Measurements from ENCODE around the gene RPS6KC1. TPM values are rescaled to one million over a fixed set of nuclear protein-coding genes. Genes with fewer than 3 reads are reported as not detected.
A peak's percentile ranks its signal among the peaks of the same experiment; 100 is the strongest.

RPS6KC1 gene
- total RNA-seq, 1 donor from 2014 or later, result 12.9 TPM

- DNase-seq (ENCODE audit: low read depth), result no peak
- Histone ChIP-seq H3K36me3 (ENCODE audit: control insufficient read depth, insufficient read depth, low read length) (no peaks in the 10 kb centered on the region), H3K4me3 (ENCODE audit: low read depth, low read length) (no peak overlapping the region), H3K27me3 (ENCODE audit: control insufficient read depth, insufficient read depth, low read length) (no peaks in the 10 kb centered on the region)
- no peak for FAIRE-seq
- no peak for TF ChIP-seq CTCF (IDR thresholded peaks at IDR 0.05; ENCODE audit: insufficient read depth, low read length, severe bottlenecking)
Observed at GRCh38 chr1:213124590-213124989, 73.5 kb downstream of the RPS6KC1 start.

GRCh38 chr1:213125643-213126042 lies 74.6 kb downstream of the RPS6KC1 start:
- TF ChIP-seq CTCF (IDR thresholded peaks at IDR 0.05; ENCODE audit: insufficient read depth, low read length, severe bottlenecking), result no peak
- DNase-seq (ENCODE audit: low read depth) (no peak), FAIRE-seq (no peak)
- H3K27me3 ChIP-seq (ENCODE audit: control insufficient read depth, insufficient read depth, low read length), result no peaks in the 10 kb centered on the region
- H3K4me3 ChIP-seq (ENCODE audit: low read depth, low read length), result no peak overlapping the region
- H3K36me3 ChIP-seq (ENCODE audit: control insufficient read depth, insufficient read depth, low read length), result no peaks in the 10 kb centered on the region

- H3K27me3 ChIP-seq (ENCODE audit: control insufficient read depth, insufficient read depth, low read length), result no peaks in the 10 kb centered on the region
- no peak overlapping the region for H3K4me3 ChIP-seq (ENCODE audit: low read depth, low read length)
- TF ChIP-seq CTCF (IDR thresholded peaks at IDR 0.05; ENCODE audit: insufficient read depth, low read length, severe bottlenecking), result no peak
- no peaks in the 10 kb centered on the region for H3K36me3 ChIP-seq (ENCODE audit: control insufficient read depth, insufficient read depth, low read length)
- no peak for FAIRE-seq
- peak; percentile 59 for DNase-seq (ENCODE audit: low read depth)
Observed at GRCh38 chr1:213127074-213127473, 76.0 kb downstream of the RPS6KC1 start.

GRCh38 chr1:213131851-213132655 lies 81.0 kb downstream of the RPS6KC1 start:
- Histone ChIP-seq H3K4me3 (ENCODE audit: low read depth, low read length) (no peak overlapping the region), H3K27me3 (ENCODE audit: control insufficient read depth, insufficient read depth, low read length) (no peaks in the 10 kb centered on the region), H3K36me3 (ENCODE audit: control insufficient read depth, insufficient read depth, low read length) (no peaks in the 10 kb centered on the region)
- no peak for TF ChIP-seq CTCF (IDR thresholded peaks at IDR 0.05; ENCODE audit: insufficient read depth, low read length, severe bottlenecking)
- FAIRE-seq, result no peak
- DNase-seq (ENCODE audit: low read depth), result no peak

GRCh38 chr1:213135572-213135971 lies 84.5 kb downstream of the RPS6KC1 start:
- DNase-seq (ENCODE audit: low read depth) (peak; percentile 40), FAIRE-seq (no peak)
- H3K4me3 ChIP-seq (ENCODE audit: low read depth, low read length), result no peak overlapping the region
- no peaks in the 10 kb centered on the region for H3K36me3 ChIP-seq (ENCODE audit: control insufficient read depth, insufficient read depth, low read length)
- TF ChIP-seq CTCF (IDR thresholded peaks at IDR 0.05; ENCODE audit: insufficient read depth, low read length, severe bottlenecking), result no peak
- H3K27me3 ChIP-seq (ENCODE audit: control insufficient read depth, insufficient read depth, low read length), result no peaks in the 10 kb centered on the region
